GF-D8 (cell line): ENCODE results near the gene PCP2.
"Not testable (repeated sequence)": the region's sequence is repeated elsewhere in the genome, so short reads cannot be mapped to it uniquely, and the experiment has no call there.

Experiments used
- DNase-seq: peaks from one replicate; lab custom pipeline; 2025; lab: John Stamatoyannopoulos, UW

PCP2 gene

DNA sequence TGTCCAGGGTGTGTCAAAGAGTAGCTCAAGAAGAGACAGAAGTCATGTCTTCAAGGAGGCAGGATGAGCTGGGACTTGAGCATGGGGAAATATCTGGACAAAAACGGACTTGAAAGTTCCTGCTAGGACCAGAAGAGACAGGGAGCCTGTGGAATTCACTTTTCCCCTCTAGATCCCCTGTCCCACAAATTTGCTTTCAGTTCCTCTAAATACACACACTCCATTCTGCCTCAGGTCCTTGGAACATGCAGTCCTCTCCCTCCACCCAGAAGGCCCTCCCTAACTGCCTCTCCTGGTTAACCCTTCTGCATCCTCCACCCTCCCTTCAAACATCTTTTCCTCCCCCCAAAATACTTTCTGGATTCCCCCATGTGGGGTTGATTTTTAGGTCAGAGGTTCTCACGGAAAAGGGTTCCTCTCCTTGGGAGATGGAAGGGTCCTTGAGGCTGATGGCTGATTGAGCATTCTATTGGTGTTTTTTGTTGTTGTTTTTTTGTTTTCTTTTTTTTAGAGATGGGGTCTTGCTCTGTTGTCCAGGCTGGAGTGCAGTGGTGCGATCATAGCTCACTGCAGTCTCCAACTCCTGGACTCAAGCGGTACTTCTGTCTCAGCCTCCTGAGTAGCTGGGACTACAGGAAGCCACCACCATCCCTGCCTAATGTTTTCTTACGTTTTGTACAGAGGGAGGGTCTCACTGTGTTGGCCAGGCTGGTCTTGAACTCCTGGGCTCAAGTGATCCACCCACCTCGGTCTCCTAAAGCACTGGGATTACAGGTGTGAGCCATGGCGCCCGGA is 28.4 kb upstream of the PCP2 start:
- DNase-seq, result no peak

DNA sequence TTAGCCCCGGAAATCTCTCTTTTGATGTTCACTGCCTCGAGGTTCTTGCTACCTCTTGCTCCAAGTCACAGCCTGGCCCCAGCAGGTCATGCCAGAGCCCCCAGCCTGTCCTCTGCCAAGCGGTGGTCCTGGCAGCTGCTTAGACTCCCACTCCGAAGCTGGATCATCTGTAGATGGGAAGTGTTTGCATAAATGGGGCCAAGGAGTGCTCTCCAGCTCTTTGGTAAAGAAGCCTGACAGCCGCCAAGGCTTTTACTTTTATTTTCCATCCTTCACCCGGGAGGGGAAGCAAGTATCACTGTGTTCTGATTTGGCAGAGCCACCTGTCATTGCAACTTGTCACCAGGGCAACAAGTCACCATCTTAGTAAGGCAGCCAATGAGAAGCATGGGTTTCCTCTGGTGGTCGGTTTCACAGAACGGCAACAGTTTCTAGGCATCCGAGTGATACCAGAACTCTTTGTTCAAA is 24.7 kb upstream of the PCP2 start:
- no peak for DNase-seq

DNA sequence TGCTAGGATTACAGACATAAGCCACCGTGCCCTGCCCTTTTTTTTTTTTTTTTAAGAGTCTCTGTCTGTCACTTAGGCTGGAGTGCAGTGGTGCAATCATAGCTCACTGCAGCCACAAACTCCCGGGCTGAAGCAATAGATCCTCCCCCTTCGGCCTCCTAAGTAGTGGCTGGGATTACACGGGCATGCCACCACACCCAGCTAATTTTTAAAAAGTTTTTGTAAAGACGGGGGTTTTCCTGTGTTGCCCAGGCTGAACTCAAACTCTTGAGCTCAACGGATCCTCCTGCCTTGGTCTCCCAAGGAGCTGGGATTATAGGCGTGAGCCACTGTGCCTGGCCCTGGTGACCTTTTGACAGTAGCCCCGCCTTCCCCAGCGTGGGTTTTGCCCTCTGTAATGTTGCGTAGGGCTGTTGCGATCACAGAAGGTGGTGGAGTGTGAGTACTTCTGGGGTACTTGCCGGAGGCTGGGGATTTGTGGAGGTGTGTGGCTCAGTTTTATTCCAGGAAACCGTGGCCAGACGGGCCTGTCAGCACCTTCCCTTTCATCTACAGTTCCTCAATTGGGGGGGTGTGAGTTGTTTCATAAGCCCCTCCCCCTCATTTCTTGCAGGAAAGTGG is 23.7 kb upstream of the PCP2 start:
- peak; percentile 94 for DNase-seq

DNA sequence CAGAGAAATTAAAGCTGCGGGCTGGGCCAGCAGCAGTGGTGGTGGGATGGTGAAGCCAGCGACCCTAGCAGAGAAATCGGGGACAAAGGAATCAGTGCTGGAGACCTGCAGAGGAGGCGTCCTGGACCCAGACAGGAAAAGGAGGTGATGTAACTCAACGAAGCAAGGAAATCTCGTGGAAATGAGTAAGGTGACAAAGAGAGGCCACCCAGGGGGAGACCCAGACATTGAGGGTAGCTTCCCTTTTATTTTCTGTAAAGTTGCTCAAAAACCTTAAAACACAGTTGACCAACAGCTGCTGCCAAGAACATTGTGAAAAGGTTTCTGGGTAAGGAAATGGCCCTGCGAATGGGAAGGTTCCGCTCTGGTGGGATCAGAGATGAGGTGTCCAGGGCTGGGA is 22.1 kb upstream of the PCP2 start:
- DNase-seq, result peak; percentile 92

DNA sequence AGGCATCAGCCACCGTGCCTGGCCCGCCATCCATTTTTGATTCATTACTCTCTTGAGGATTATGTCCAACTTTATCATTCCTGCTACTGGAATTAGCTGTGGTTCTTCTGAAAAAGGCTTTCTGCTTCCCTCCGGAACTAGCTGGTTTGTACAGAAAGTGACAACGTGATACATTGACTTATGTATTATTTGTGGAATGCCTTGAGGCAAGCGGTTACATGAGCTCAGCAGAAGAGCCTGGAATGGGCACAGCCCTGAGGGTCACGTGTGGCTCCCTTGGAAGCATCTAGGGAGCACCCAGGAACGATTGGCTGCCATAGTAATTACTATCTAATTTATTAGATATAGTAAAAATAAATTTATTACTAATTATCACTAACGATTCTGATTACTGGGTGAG is 20.9 kb upstream of the PCP2 start:
- DNase-seq, result no peak

DNA sequence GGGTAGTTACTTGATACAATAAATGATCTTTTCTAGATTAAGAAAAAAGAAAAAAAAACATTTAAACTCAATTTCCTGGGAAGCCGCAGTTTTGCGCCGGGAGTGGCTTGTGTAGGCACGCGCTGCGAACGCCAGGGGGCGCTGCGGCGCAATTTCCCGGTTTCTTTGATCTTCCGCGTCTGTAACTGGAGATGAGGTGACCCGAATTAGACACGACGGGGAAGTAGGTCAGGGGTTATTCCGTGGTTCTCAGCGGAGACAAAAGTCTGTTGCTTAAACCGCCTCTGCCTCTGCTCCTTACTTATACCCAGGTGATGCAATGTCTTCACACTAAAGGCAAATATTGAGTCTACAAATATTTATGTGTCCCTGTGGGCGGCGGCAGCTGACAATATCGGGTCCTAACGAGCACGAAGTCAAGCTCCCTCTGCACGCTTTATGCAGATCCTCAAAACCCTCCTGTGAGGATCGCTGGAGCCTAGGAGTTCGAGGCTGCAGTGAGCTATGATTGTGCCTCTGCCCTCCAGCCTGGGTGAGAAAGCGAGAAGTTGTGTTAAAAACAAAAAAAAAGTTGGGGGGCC is 18.6 kb upstream of the PCP2 start:
- DNase-seq, result peak; percentile 95

DNA sequence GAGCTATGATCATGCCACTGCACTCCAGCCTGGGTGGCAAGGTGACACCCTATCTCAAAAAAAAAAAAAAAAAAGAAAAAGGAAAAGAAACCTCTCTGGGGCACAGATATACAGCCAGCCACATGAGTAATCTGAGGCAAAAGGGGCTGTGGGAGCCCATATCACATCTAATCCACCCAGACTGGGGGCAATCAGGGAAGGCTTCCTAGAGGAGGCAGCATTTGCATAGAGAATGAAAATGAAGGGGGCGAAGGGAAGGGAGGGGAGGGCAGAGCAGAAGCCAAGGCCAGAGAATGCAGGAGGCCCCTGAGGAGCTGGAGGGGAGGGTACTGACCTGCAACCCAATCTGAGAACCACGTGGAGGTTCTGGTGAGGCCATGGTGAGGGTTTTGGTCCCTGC is 16.6 kb upstream of the PCP2 start:
- no peak for DNase-seq

DNA sequence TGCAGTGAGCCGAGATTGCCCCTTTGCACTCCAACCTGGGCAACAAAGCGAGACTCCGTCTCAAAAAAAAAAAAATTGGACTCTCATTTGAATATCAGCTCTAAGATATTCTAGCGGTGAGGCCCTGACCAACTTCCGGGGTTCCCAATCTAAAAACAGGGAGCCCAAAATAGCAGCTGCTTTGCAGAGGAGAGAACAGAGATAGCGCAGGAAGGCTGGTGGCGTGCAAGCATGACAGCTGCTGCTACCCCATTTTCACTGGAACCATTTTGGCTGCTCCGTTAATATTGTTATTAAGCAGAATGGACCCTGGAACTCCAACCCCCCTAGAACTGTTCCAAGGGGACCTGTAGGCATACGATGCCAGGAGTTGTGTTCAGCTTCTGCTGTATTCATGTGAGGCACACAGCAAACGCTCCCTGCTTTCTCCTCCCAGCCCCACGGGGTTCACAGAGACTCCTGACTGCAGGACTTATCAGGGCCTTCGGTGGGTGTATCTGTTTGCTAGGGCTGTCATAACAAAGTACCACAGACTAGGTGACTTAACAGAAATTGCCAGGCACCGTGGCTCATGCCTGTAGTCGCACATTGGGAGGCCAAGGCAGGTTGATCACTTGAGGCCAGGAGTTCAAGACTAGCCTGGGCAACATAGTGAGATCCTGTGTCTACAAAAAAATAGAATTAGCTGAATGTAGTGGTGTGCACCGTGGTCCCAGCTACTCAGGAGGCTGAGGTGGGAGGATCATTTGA is 14.9 kb upstream of the PCP2 start:
- no peak for DNase-seq

DNA sequence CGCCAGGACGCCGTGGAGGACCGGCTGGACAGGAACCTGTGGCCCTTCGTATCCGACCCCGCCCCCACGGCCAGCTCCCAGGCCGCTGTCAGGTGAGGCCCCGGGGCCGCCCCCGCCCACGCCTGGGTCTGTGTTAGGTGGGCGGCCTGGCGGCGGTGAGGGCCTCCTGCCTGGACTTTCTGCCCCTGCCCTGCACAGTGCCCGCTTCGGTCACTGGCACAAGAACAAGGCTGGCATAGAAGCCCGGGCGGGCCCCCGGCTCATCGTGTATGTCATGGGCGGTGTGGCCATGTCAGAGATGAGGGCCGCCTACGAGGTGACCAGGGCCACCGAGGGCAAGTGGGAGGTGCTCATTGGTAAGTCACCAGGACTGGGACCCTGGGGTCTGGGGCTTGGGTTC is 13.6 kb upstream of the PCP2 start:
- DNase-seq, result no peak

DNA sequence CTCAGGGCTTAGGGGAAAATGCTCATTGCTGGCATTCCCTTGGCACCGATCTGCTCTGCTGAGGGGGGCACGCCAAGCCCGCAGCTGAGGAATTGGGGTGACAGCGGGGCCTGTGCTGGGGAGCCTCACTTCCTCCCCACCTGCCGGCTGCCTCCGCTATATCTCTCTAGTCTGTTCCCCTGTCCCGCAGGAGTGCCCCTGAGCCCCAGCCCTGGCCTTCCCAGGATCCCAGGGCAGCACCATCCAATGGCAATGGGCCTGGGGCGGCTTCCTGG is 12.8 kb upstream of the PCP2 start:
- DNase-seq, result no peak

DNA sequence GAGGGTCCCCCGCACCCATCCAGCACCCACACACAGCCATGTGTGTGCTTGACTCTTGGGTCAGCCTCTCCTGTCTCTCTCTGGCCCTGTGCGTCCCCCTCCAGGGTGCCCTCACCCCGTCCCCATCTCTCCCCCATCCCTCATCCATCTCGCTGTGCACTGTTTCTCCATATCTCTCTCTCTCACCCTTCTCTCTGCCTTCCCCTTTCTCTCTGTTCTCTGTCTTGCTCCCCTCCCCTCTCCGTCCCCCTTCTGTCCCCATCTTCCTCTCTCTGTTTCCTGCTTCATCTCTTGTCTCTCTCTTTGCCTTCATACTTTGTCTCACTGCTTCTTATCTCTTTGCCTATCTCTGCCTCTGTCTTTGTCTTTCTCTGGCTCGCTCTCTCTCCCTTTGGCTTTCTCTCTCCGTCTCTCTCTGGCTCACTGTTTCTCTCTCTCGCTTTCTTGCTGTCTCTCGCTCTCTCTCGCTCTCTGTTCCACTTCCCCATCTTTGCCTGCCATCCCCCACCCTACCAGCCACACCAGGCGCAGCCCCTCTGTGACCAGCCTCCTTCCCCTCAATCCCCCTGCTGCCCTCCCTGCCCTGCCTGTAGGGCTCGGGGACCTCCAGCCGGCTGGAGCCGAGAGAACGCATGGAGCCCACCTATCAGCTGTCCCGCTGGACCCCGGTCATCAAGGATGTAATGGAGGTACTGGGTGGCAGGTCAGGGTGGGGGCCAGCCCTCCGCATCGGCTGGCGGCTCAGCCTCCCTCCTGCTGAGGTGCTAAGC is 12.3 kb upstream of the PCP2 start:
- no peak for DNase-seq

DNA sequence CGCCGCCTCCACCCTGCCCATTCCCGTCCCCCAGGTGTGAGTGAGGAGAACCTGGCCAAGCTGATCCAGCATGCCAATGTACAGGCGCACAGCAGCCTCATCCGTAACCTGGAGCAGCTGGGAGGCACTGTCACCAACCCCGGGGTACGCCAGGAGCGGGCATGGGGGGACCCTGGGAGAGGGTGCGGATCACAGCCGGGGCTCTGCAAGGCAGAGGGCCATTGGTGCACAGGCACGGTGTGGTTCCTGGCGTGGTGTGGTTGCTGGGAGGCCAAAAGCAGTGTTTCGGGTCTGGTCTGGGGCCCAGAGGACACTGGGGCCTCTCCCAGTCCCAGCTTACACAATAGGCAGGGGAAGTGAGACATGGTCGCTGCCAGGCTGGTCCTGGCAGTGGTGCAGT is 11.6 kb upstream of the PCP2 start:
- DNase-seq, result no peak

DNA sequence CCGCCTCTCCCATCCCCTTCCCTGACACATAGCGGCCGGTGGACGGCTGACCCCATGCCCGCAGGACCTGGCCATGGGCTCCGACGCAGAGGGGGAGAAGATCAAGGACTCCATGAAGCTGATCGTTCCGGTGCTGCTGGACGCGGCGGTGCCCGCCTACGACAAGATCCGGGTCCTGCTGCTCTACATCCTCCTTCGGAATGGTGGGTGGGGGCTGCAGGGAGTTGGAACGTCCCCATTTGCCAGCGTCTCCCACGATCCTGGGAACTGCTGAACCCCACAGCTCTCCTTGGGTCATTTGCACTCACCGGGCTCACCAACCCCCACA is 11.0 kb upstream of the PCP2 start:
- no peak for DNase-seq

DNA sequence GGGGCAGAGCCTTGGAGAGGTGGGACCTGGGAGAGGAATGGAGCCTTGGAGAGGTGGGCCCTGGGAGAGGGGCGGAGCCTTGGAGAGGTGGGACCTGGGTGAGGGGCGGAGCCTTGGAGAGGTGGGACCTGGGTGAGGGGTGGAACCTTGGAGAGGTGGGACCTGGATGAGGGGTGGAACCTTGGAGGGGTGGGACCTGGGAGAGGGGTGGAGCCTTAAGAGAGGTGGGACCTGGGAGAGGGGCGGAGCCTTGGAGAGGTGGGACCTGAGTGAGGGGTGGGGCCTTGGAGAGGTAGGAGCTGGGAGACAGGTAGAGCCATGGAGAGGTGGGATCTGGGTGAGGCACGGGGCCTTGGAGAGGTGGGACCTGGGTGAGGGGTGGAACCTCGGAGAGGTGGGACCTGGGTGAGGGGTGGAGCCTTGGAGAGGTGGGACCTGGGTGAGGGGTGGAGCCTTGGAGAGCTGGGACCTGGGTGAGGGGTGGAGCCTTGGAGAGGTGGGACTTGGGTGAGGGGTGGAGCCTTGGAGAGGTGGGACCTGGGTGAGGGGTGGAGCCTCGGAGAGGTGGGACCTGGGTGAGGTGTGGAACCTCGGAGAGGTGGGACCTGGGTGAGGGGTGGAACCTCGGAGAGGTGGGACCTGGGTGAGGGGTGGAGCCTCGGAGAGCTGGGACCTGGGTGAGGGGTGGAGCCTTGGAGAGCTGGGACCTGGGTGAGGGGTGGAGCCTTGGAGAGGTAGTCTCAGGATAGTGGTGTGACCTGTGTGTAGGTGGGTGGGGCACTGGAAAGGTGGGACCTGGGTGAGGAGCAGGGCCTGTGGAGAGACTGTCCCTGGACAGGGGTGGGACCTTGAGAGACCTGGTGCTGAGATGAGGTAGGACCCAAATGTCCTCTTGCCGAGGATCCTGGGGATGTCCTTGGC is 10.4 kb upstream of the PCP2 start:
- not testable (repeated sequence) for DNase-seq

DNA sequence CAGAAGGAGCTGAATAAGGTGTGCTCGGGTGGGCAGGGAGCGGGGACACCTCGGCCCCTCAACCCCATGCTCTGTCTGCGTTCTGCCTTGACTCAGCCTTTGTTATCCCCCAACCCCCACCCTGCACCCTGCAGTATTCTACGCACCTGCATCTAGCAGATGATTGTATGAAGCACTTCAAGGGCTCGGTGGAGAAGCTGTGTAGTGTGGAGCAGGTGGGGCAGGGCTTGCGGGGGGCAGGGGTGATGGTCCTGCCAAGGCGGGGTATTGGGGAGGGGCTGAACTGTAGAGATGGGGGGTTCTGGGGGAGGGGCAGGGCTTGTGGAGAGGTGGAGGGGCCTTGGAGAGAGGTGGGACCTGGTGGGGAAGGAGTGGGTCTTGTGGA is 9.5 kb upstream of the PCP2 start:
- no peak for DNase-seq

DNA sequence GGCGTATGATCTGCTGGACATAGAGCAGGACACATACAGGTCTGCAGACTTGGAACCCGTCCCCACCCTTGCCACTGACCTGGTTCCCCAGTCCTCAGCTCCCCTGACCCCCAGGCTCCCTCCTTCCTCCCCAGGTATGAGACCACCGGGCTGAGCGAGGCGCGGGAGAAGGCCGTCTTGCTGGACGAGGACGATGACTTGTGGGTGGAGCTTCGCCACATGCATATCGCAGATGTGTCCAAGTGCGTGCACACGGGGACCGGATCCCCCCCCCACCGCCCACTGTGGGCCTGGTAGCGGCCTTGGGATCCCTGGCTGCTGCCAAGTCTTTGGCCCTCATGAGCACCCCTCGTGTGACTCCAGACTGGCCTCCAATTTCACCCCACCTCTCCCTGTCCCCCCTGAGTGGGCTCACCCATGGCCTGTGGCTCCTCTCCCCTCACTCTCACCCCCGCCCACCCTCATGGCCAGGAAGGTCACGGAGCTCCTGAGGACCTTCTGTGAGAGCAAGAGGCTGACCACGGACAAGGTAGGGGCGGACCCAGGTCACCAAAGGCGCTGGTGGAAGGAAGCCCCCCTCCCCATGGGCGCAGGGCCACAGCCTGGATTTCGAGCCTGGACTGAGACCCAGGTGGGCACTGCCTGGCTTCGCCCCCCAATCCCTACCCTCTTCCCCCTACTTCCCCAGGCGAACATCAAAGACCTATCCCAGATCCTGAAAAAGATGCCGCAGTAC is 8.9 kb upstream of the PCP2 start:
- DNase-seq, result no peak

DNA sequence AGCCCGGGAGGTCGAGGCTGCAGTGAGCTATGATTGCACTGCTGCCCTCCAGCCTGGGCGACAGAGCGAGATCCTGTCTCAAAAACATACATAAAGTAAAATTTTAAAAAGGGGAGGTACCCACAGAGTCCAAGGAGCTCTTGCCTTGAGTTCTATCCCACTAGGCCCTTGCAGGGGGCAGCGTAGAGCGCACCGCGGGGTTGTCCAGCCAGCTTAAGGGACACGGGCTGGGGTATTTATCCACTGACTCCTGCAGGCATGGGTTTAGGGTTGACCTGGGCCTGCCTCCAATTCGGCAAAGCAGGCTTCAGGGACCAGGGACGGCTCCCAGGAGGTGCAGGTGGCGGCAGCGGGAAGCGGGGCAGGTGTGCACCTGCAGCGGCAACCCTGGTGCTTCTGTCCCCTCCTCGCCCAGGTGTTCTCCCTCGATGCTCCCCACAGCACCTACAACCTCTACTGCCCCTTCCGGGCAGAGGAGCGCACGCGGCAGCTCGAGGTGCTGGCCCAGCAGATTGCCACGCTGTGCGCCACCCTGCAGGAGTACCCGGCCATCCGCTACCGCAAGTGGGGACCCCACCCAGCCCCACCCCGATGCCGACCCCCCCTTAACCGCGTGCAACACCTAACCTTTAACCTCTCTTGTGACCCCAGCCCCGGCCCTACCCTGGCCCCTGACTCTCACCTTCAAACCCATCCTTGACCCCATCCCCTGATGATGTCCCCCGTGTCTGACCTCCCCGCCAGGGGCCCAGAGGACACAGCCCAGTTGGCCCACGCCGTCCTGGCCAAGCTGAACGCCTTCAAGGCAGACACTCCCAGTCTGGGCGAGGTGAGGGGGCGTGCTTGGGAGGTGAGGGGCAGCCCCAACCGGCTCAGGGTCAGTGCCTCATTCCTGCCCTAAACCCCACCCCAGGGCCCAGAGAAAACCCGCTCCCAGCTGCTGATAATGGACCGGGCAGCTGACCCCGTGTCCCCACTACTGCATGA is 8.1 kb upstream of the PCP2 start:
- no peak for DNase-seq

DNA sequence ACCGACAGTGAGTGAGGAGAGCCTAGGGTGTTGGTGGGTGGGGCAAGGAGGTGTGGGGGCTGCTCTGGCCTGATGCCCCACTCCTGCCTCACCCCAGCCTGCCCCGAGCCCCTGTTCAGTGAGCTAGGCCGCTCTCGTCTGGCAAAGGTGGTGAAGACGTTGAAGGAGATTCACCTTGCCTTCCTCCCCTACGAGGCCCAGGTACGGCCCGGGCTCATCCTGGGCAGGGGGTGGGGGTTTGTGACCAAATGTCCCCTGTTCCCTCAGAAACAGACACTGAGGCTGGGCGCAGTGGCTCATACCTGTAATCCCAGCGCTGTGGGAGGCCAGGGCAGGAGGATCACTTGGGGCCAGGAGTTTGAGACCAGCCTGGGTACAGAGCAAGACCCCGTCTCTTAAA is 7.3 kb upstream of the PCP2 start:
- DNase-seq, result no peak

DNA sequence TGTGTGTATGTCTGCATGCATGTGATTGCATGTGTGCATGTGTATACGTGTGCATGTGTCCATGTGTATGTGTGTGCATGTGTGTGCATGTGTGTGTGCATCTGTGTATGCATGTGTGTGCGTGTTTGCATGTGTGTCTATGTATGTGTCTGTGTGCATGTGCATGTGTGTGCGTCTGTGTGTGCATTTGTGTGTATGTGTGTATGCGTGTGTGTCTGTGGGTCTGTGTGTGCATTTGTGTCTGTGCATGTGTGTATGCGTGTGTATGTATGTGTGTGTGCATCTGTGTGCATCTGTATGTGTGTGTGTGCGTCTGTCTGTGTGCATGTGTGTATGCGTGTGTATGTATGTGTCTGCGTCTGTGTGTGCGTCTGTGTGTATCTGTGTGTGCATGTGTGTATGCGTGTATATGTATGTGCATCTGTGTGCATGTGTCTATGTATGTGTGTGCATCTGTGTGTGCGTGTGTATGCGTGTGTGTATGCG is 6.4 kb upstream of the PCP2 start:
- no peak for DNase-seq
